Endothelial cell of umbilical vein (primary cell): ENCODE measurements around the gene RAPGEF6.

Experiments
- CTCF ChIP-seq, 2 donors: IDR thresholded peaks; 1 replicate in 1 of 2; 2 replicates in 1 of 2; pipeline ENCODE4 v1.5.1; 2011; ENCODE audit warnings: low read length in 2 of 2, mild to moderate bottlenecking in 2 of 2, moderate library complexity in 2 of 2, control low read depth in 1 of 2, inconsistent platforms in 1 of 2, low read depth in 1 of 2; ENCODE audit not compliant: insufficient read depth in 1 of 2; ENCODE audit errors: extremely low read depth in 1 of 2
- MYC ChIP-seq: IDR thresholded peaks from one replicate; pipeline ENCODE4 v1.6.1; 2011; ENCODE audit warnings: mild to moderate bottlenecking, low read depth, low read length

- TF ChIP-seq CTCF (IDR thresholded peaks at IDR 0.05; ENCODE audit: extremely low read depth in 1 of 2, insufficient read depth in 1 of 2, low read depth in 1 of 2, low read length in 2 of 2) (no peak), MYC (no peak)
Observed at GRCh38 chr5:131550606-131551005, 84.4 kb downstream of the RAPGEF6 start.
